IMR-90 (cell line): Measurements from ENCODE around the gene CNPY1. TPM values are rescaled to one million over a fixed set of nuclear protein-coding genes. Genes with fewer than 3 reads are reported as not detected.

ENCODE experiments used
- ATAC-seq: fragments of 200-7000 bp; cut with Tn5 transposase; 2 replicates; pipeline ENCODE4 v1.9.1; 2020; ENCODE audit warnings: low read depth, mild to moderate bottlenecking, moderate library complexity
- BruUV-seq: library from RNA; stranded (reverse); fragments of 400-500 nt; replicated peaks from 2 replicates; lab custom pipeline; 2021; lab: Mats Ljungman, UMichigan
- CTCF ChIA-PET: fragments of 300-600 bp; formaldehyde crosslinking; extraction: SDS; loops from one replicate; lab custom pipeline; 2021; ENCODE audit warnings: antibody characterized with exemption; lab: Yijun Ruan, JAX
- POLR2A ChIA-PET: fragments of 300-600 bp; sonication (Branson Sonifier 250); formaldehyde crosslinking; loops from one replicate; lab custom pipeline; 2022; ENCODE audit warnings: antibody characterized with exemption; ENCODE audit not compliant: unreplicated experiment; lab: Charles Lee
- DNase-seq: peaks from one replicate; pipeline ENCODE4 v3.0.0; 2013
- H2AFZ ChIP-seq: replicated peaks from 2 replicates; pipeline ENCODE3; 2013; ENCODE audit warnings: low read length, mild to moderate bottlenecking; ENCODE audit not compliant: poor library complexity
- H2AK5ac ChIP-seq: 2 replicates; pipeline ENCODE4 v1.6.1; 2013; ENCODE audit warnings: low read depth, low read length, inconsistent platforms
- H2AK9ac ChIP-seq: replicated peaks from 2 replicates; pipeline ENCODE3; 2013; ENCODE audit warnings: mild to moderate bottlenecking, low read depth, low read length, moderate library complexity; ENCODE audit not compliant: poor library complexity
- H2BK120ac ChIP-seq: 2 replicates; pipeline ENCODE4 v1.6.1; 2013; ENCODE audit warnings: low read depth, low read length, inconsistent platforms
- H2BK15ac ChIP-seq: 3 replicates; pipeline ENCODE4 v1.6.1; 2013; ENCODE audit warnings: low read depth, low read length, inconsistent platforms
- H2BK20ac ChIP-seq: 2 replicates; pipeline ENCODE4 v1.6.1; 2013; ENCODE audit warnings: low read depth, mild to moderate bottlenecking, inconsistent platforms, low read length, moderate library complexity
- H2BK5ac ChIP-seq: 2 replicates; pipeline ENCODE4 v1.6.1; 2013; ENCODE audit warnings: mild to moderate bottlenecking, low read depth, low read length, inconsistent platforms; ENCODE audit not compliant: poor library complexity, severe bottlenecking
- H3K14ac ChIP-seq: replicated peaks from 2 replicates; pipeline ENCODE4 v1.6.1; 2013; ENCODE audit warnings: low read depth, low read length, inconsistent platforms
- H3K18ac ChIP-seq: 2 replicates; pipeline ENCODE4 v1.6.1; 2013; ENCODE audit warnings: low read depth, low read length, control low read depth
- H3K23ac ChIP-seq: 2 replicates; pipeline ENCODE4 v1.6.1; 2013; ENCODE audit warnings: low read depth, low read length, inconsistent platforms
- H3K27ac ChIP-seq: 2 replicates; pipeline ENCODE4 v1.5.1; 2013; ENCODE audit warnings: mild to moderate bottlenecking, control low read depth, low read length; ENCODE audit not compliant: insufficient read depth
- H3K27me3 ChIP-seq: 2 replicates; pipeline ENCODE4 v1.6.1; 2013; ENCODE audit warnings: low read length; ENCODE audit not compliant: control insufficient read depth, insufficient read depth
- H3K36me3 ChIP-seq: 2 replicates; pipeline ENCODE4 v1.6.1; 2013; ENCODE audit warnings: low read length, mixed read lengths; ENCODE audit not compliant: control insufficient read depth, insufficient read depth
- H3K4ac ChIP-seq: 2 replicates; pipeline ENCODE4 v1.6.1; 2013; ENCODE audit warnings: low read depth, low read length, inconsistent platforms
- H3K4me1 ChIP-seq: 2 replicates; pipeline ENCODE4 v1.6.1; 2013; ENCODE audit warnings: low read length, mixed read lengths; ENCODE audit not compliant: control insufficient read depth, insufficient read depth
- H3K4me2 ChIP-seq: 2 replicates; pipeline ENCODE4 v1.6.1; 2013; ENCODE audit warnings: low read depth, mild to moderate bottlenecking, control low read depth, low read length, moderate library complexity
- H3K4me3 ChIP-seq: 2 replicates; pipeline ENCODE4 v1.5.1; 2013; ENCODE audit warnings: low read depth, mild to moderate bottlenecking, control low read depth, low read length, moderate library complexity; ENCODE audit not compliant: insufficient read depth
- H3K56ac ChIP-seq: 2 replicates; pipeline ENCODE4 v1.6.1; 2013; ENCODE audit warnings: low read length, inconsistent platforms; ENCODE audit not compliant: insufficient read depth; ENCODE audit errors: extremely low read depth
- H3K79me1 ChIP-seq, 2 experiments: 2 replicates each; pipeline ENCODE4 v1.6.1; 2013; ENCODE audit warnings: low read length in 2 of 2, inconsistent platforms in 1 of 2, low read depth in 1 of 2
- H3K9ac ChIP-seq: 2 replicates; pipeline ENCODE4 v1.6.1; 2013; ENCODE audit warnings: low read depth, low read length, control low read depth
- H3K9me1 ChIP-seq: 2 replicates; pipeline ENCODE4 v1.6.1; 2013; ENCODE audit warnings: low read length, inconsistent platforms; ENCODE audit not compliant: insufficient read depth
- H3K9me3 ChIP-seq: 2 replicates; pipeline ENCODE4 v1.6.1; 2013; ENCODE audit warnings: low read length; ENCODE audit not compliant: control insufficient read depth, insufficient read depth
- H4K20me1 ChIP-seq: 2 replicates; pipeline ENCODE4 v1.6.1; 2013; ENCODE audit warnings: low read length, inconsistent platforms; ENCODE audit not compliant: insufficient read depth
- H4K5ac ChIP-seq: 2 replicates; pipeline ENCODE4 v1.6.1; 2013; ENCODE audit warnings: mild to moderate bottlenecking, low read depth, low read length, control low read depth
- H4K8ac ChIP-seq, 2 experiments: 2 replicates each; pipeline ENCODE4 v1.6.1; 2013; ENCODE audit warnings: low read depth in 2 of 2, low read length in 2 of 2, control low read depth in 1 of 2, inconsistent platforms in 1 of 2
- H4K91ac ChIP-seq: 2 replicates; pipeline ENCODE4 v1.6.1; 2013; ENCODE audit warnings: low read depth, low read length, inconsistent platforms; ENCODE audit not compliant: insufficient read depth
- BHLHE40 ChIP-seq: fragments of 150-350 bp; IDR thresholded peaks from 2 replicates; pipeline ENCODE4 v1.6.1; 2016; ENCODE audit warnings: mild to moderate bottlenecking, low read depth, low read length
- CEBPB ChIP-seq: IDR thresholded peaks from 2 replicates; pipeline ENCODE4 v1.6.1; 2012; ENCODE audit warnings: low read depth, low read length, improper control_type of control experiment
- CHD1 ChIP-seq: IDR thresholded peaks from 2 replicates; pipeline ENCODE4 v1.6.1; 2012; ENCODE audit warnings: low read depth, low read length, improper control_type of control experiment
- CTCF ChIP-seq: conservative IDR thresholded peaks from 2 replicates; pipeline ENCODE4 v1.5.1; 2012; ENCODE audit warnings: mild to moderate bottlenecking, low read depth, low read length, improper control_type of control experiment
- ELK1 ChIP-seq: fragments of 150-350 bp; IDR thresholded peaks from 2 replicates; pipeline ENCODE4 v1.6.1; 2016; ENCODE audit warnings: low read depth, mild to moderate bottlenecking, low read length, moderate library complexity, borderline replicate concordance
- FOS ChIP-seq: fragments of 150-350 bp; IDR thresholded peaks from 2 replicates; pipeline ENCODE4 v1.6.1; 2016; ENCODE audit warnings: low read depth, low read length
- MAFK ChIP-seq: IDR thresholded peaks from 2 replicates; pipeline ENCODE4 v1.6.1; 2012; ENCODE audit warnings: low read depth, low read length, improper control_type of control experiment
- MAZ ChIP-seq: IDR thresholded peaks from 2 replicates; pipeline ENCODE4 v1.6.1; 2012; ENCODE audit warnings: low read depth, mild to moderate bottlenecking, low read length, improper control_type of control experiment, moderate library complexity, borderline replicate concordance
- MXI1 ChIP-seq: IDR thresholded peaks from 2 replicates; pipeline ENCODE4 v1.6.1; 2012; ENCODE audit warnings: low read depth, mild to moderate bottlenecking, low read length, moderate library complexity, borderline replicate concordance
- NFE2L2 ChIP-seq: fragments of 150-350 bp; IDR thresholded peaks from 2 replicates; pipeline ENCODE4 v1.6.1; 2016; ENCODE audit warnings: low read depth, mild to moderate bottlenecking, low read length
- RCOR1 ChIP-seq: IDR thresholded peaks from 2 replicates; pipeline ENCODE4 v1.6.1; 2012; ENCODE audit warnings: mild to moderate bottlenecking, low read length, improper control_type of control experiment; ENCODE audit not compliant: insufficient replicate concordance
- RFX5 ChIP-seq: IDR thresholded peaks from 2 replicates; pipeline ENCODE4 v1.8.0; 2012; ENCODE audit warnings: low read depth, mild to moderate bottlenecking, low read length, moderate library complexity
- SMC3 ChIP-seq: fragments of 150-350 bp; IDR thresholded peaks from 2 replicates; pipeline ENCODE4 v1.6.1; 2016; ENCODE audit warnings: low read depth, mild to moderate bottlenecking, antibody characterized with exemption, low read length, moderate library complexity
- USF2 ChIP-seq: fragments of 150-350 bp; IDR thresholded peaks from 2 replicates; pipeline ENCODE4 v1.6.1; 2017; ENCODE audit warnings: mild to moderate bottlenecking, antibody characterized with exemption, low read length, low read depth
- WGBS, 2 experiments: methylation state at CpG; one replicate each; pipeline versions ENCODE4 v1.1.5 to v1.1.7; 2013; ENCODE audit warnings: missing lambda C conversion rate in 2 of 2; ENCODE audit not compliant: insufficient read length in 1 of 2; ENCODE audit errors: extremely low coverage in 2 of 2; 5-methylcytosine and 5-hydroxymethylcytosine counted together
- dilution Hi-C: fragments of 300-500 bp; cut with HindIII; formaldehyde crosslinking; loops from one replicate; pipeline ENCODE4 v1.14.3; 2018; ENCODE audit warnings: low sequenced_read_pairs; ENCODE audit not compliant: unreplicated experiment
- in situ Hi-C: fragments of 300-500 bp; cut with MboI; formaldehyde crosslinking; loops from 3 replicates; pipeline ENCODE4 v1.14.3; 2019; ENCODE audit warnings: low sequenced_read_pairs, inconsistent platforms, mixed read lengths
- intact Hi-C: fragments of 100-400 bp; cut with micrococcal nuclease; formaldehyde crosslinking; loops from 2 replicates; pipeline ENCODE4 v1.10.0; 2022
- polyA plus RNA-seq, 3 experiments: library from polyadenylated mRNA; depleted of rRNA; stranded (reverse); fragments of >200 nt; gene quantifications; 2 replicates each; pipeline ENCODE4 v1.2.3, GENCODE V29; 2012; ENCODE audit warnings: low replicate concordance in 1 of 3
- total RNA-seq: library from RNA; depleted of rRNA; stranded (reverse); fragments of >200 nt; gene quantifications from 2 replicates; pipeline ENCODE4 v1.2.3, GENCODE V29; 2012

The CNPY1 gene
- total and polyA plus RNA-seq, 2 of the 4 experiments (the other 2 are of a cell fraction): not detected

GRCh38 chr7:155470686-155471638 lies 75.4 kb downstream of the CNPY1 start:
- H2BK120ac ChIP-seq: no peak overlapping the region
- no peak overlapping the region for H4K5ac ChIP-seq
- H3K4me1 ChIP-seq: no peaks in the 10 kb centered on the region
- ChIA-PET POLR2A (no interaction called here), CTCF (no interaction called here)
- H3K36me3 ChIP-seq: no peaks in the 10 kb centered on the region
- no peak overlapping the region for H2AK5ac ChIP-seq
- H2AFZ ChIP-seq: peak overlapping the region; percentile 72
- in situ Hi-C loops: no loop called here
- no peak overlapping the region for H3K23ac ChIP-seq
- dilution Hi-C loops: no loop called here
- no peak overlapping the region for H4K91ac ChIP-seq
- H3K9me1 ChIP-seq: no peaks in the 10 kb centered on the region
- TF ChIP-seq MXI1 (no peak), MAFK (no peak), CHD1 (no peak), ELK1 (no peak), RCOR1 (no peak), RFX5 (no peak), MAZ (no peak), SMC3 (no peak), NFE2L2 (no peak), BHLHE40 (no peak), USF2 (no peak), CEBPB (no peak), CTCF (no peak), FOS (no peak)
- H3K27me3 ChIP-seq: peaks cover 76% of the 10 kb centered on the region
- 20% methylated on average over 1 of the region's 24 CpGs; no CpG with 5 or more reads in 1 of the 2 experiments for WGBS, 2 experiments
- H2BK15ac ChIP-seq: no peak overlapping the region
- no peaks in the 10 kb centered on the region for H3K79me1 ChIP-seq
- H3K18ac ChIP-seq: no peak overlapping the region
- no peak overlapping the region for H2BK20ac ChIP-seq
- no peaks in the 10 kb centered on the region for H4K20me1 ChIP-seq
- no peak overlapping the region for H4K8ac ChIP-seq
- no peak overlapping the region for H2AK9ac ChIP-seq
- no TSS peak for BruUV-seq
- no peaks in the 10 kb centered on the region for H3K9me3 ChIP-seq
- H3K4me2 ChIP-seq: no peak overlapping the region
- no peak overlapping the region for H3K56ac ChIP-seq
- ATAC-seq (no peak), DNase-seq (no peak)
- intact Hi-C loops: no loop called here
- H3K14ac ChIP-seq: no peak overlapping the region
- H3K4ac ChIP-seq: no peak overlapping the region
- H3K9ac ChIP-seq: no peak overlapping the region
- no peak overlapping the region for H2BK5ac ChIP-seq
- no peak overlapping the region for H3K4me3 ChIP-seq
- no peak overlapping the region for H3K27ac ChIP-seq
